K562 (cell line): Measurements from ENCODE around the gene HTR4.

ENCODE experiments used
- CTCF ChIP-seq, 3 experiments: IDR thresholded peaks in 2 of 3; conservative IDR thresholded peaks in 1 of 3; 2 replicates each; pipeline ENCODE4 v1.5.1; 2011 to 2012; ENCODE audit warnings: low read length in 3 of 3, mild to moderate bottlenecking in 3 of 3, control low read depth in 2 of 3, improper control_type of control experiment in 1 of 3, inconsistent platforms in 1 of 3, low read depth in 1 of 3, mixed read lengths in 1 of 3, moderate library complexity in 1 of 3; ENCODE audit not compliant: insufficient read depth in 2 of 3
- ELK1 ChIP-seq: sonication (generic); formaldehyde crosslinking; IDR thresholded peaks from 2 replicates; pipeline ENCODE4 v1.8.1; 2022; ENCODE audit warnings: missing genetic modification reagents
- TAF1 ChIP-seq: IDR thresholded peaks from 2 replicates; pipeline ENCODE4 v1.6.1; 2011; ENCODE audit warnings: mild to moderate bottlenecking, low read length, moderate library complexity; ENCODE audit not compliant: insufficient read depth, control insufficient read depth, severe bottlenecking; ENCODE audit errors: extremely low read depth
- ZNF764 ChIP-seq: fragments of 250-450 bp; sonication (Bioruptor Pico); IDR thresholded peaks from 2 replicates; pipeline ENCODE4 v1.4.0; 2020; ENCODE audit warnings: low read depth, mild to moderate bottlenecking, moderate library complexity

GRCh38 chr5:148641735-148642134 is 12.6 kb downstream of the HTR4 start:
- no peak for TF ChIP-seq CTCF (IDR thresholded peaks at IDR 0.05 in 2 of 3, conservative IDR thresholded peaks at IDR 0.05 in 1 of 3; ENCODE audit: insufficient read depth in 2 of 3, low read depth in 1 of 3, low read length in 3 of 3)
- no peak for TF ChIP-seq ELK1
- no peak for TF ChIP-seq TAF1
- TF ChIP-seq ZNF764 (CRISPR knock-in tag), result no peak
